ENCODE data around the gene HDAC4.

GRCh38 chr2:239150125-239151011 lies 250.5 kb downstream of the HDAC4 start:
- TF ChIP-seq CTCF (IDR thresholded peaks at IDR 0.05; ENCODE audit: low read length), result no peak
- no peak for TF ChIP-seq EZH2 (IDR thresholded peaks at IDR 0.05; ENCODE audit: borderline replicate concordance, low read length)
